ENCODE data around the gene MAP3K4. TPM values are rescaled to one million over a fixed set of nuclear protein-coding genes. Genes with fewer than 3 reads are reported as not detected.

The MAP3K4 gene
- total and polyA plus RNA-seq, 2 of the 8 experiments (the other 6 are each of a cell fraction or from before 2014, with no cell fraction given) = 16.6 to 51.6 TPM

DNA sequence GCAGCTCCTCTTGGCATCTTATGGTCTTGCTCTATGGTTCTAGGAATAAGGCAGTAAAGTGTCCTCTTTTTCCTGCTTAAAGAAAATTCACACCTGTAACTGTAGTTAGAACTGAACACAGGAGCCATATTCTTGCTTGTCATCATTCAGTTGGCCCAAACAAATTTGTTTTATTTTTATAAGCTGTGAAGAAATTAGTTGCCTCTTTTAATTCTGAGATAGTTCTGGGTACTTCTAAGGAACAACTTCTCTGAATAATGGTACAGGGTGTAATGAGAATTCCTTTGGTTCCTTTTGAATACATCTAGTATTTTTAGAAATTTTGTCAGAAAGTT is 1.4 kb downstream of the MAP3K4 start (continued):
- TF ChIP-seq, protein P1, sequence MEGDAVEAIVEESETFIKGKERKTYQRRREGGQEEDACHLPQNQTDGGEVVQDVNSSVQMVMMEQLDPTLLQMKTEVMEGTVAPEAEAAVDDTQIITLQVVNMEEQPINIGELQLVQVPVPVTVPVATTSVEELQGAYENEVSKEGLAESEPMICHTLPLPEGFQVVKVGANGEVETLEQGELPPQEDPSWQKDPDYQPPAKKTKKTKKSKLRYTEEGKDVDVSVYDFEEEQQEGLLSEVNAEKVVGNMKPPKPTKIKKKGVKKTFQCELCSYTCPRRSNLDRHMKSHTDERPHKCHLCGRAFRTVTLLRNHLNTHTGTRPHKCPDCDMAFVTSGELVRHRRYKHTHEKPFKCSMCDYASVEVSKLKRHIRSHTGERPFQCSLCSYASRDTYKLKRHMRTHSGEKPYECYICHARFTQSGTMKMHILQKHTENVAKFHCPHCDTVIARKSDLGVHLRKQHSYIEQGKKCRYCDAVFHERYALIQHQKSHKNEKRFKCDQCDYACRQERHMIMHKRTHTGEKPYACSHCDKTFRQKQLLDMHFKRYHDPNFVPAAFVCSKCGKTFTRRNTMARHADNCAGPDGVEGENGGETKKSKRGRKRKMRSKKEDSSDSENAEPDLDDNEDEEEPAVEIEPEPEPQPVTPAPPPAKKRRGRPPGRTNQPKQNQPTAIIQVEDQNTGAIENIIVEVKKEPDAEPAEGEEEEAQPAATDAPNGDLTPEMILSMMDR (IDR thresholded peaks at IDR 0.05; ENCODE audit: control extremely low read depth in 1 of 3, insufficient read depth in 1 of 3, low read depth in 1 of 3, low read length in 3 of 3) = no peak
- TF ChIP-seq YY1 (IDR thresholded peaks at IDR 0.05; ENCODE audit: low read depth, low read length) (no peak), SRF (IDR thresholded peaks at IDR 0.05; ENCODE audit: low read depth, low read length) (no peak), SAP30 (IDR thresholded peaks at IDR 0.05; ENCODE audit: insufficient read depth, insufficient replicate concordance, low read length) (no peak)
